ENCODE measurements around the gene SLC7A9.
"Not testable (repeated sequence)": the region's sequence is repeated elsewhere in the genome, so short reads cannot be mapped to it uniquely, and the experiment has no call there.

The SLC7A9 gene

DNA sequence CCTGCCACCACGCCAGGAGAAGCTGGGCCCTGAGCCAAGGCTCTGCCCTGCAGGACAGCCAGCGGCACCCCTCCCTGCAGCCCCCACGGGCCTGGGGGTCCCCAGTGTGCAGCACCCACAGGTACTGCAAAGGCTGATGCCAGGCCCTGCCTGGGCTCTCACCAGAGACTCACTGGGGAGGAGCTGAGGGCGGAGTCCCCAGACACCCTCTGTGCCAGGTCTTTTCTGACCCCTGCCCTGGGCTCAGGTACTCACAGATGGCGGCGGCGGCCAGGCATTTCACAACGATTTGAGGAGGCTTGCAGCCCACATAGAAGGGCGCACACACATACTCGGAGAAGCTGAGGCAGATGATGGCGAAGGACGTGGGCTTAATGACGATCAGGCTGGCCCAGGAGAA is 5.7 kb downstream of the SLC7A9 start:
- H3K4me1 ChIP-seq (ENCODE audit: control insufficient read depth, insufficient read depth, low read length, unreplicated experiment): no peaks in the 10 kb centered on the region
- H3K4me3 ChIP-seq (ENCODE audit: low read depth, low read length): no peak overlapping the region
- no peak overlapping the region for H3K27ac ChIP-seq (ENCODE audit: low read depth, low read length)
- H3K27me3 ChIP-seq (ENCODE audit: insufficient read depth, low read length): no peaks in the 10 kb centered on the region
- H2AFZ ChIP-seq (ENCODE audit: low read length, unreplicated experiment): no peak overlapping the region
- no peaks in the 10 kb centered on the region for H3K36me3 ChIP-seq (ENCODE audit: insufficient read depth, low read length)
- H3K79me2 ChIP-seq (ENCODE audit: control insufficient read depth, insufficient read depth, low read length, unreplicated experiment): no peaks in the 10 kb centered on the region

- Histone ChIP-seq H3K79me2 (ENCODE audit: control insufficient read depth, insufficient read depth, low read length, unreplicated experiment) (no peaks in the 10 kb centered on the region), H3K4me3 (ENCODE audit: low read depth, low read length) (no peak overlapping the region), H3K27me3 (ENCODE audit: insufficient read depth, low read length) (no peaks in the 10 kb centered on the region), H3K4me1 (ENCODE audit: control insufficient read depth, insufficient read depth, low read length, unreplicated experiment) (no peaks in the 10 kb centered on the region), H3K36me3 (ENCODE audit: insufficient read depth, low read length) (no peaks in the 10 kb centered on the region), H2AFZ (ENCODE audit: low read length, unreplicated experiment) (no peak overlapping the region), H3K27ac (ENCODE audit: low read depth, low read length) (no peak overlapping the region)
Observed at GRCh38 chr19:32863301-32863700, 6.3 kb downstream of the SLC7A9 start.

DNA sequence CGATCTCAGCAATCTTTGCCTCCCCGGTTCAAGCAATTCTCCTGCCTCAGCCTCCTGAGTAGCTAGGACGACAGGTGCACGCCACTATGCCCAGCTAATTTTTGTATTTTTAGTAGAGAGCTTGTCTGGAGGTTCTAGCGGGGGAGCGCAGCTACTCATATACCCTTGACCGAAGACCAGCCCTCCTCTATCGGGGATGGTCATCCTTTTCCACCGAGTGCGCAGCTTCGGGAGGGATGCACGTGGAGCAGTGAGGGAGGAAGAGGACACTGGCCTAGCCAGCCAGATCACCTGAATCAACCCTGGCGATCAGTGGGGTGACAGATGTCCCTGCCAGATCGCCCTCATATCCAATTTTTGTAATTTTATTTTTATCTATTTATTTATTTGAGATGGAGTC is 6.8 kb downstream of the SLC7A9 start:
- Histone ChIP-seq H2AFZ (ENCODE audit: low read length, unreplicated experiment) (no peak overlapping the region), H3K4me3 (ENCODE audit: low read depth, low read length) (no peak overlapping the region), H3K36me3 (ENCODE audit: insufficient read depth, low read length) (no peaks in the 10 kb centered on the region), H3K27me3 (ENCODE audit: insufficient read depth, low read length) (no peaks in the 10 kb centered on the region), H3K27ac (ENCODE audit: low read depth, low read length) (no peak overlapping the region), H3K79me2 (ENCODE audit: control insufficient read depth, insufficient read depth, low read length, unreplicated experiment) (no peaks in the 10 kb centered on the region), H3K4me1 (ENCODE audit: control insufficient read depth, insufficient read depth, low read length, unreplicated experiment) (no peaks in the 10 kb centered on the region)

DNA sequence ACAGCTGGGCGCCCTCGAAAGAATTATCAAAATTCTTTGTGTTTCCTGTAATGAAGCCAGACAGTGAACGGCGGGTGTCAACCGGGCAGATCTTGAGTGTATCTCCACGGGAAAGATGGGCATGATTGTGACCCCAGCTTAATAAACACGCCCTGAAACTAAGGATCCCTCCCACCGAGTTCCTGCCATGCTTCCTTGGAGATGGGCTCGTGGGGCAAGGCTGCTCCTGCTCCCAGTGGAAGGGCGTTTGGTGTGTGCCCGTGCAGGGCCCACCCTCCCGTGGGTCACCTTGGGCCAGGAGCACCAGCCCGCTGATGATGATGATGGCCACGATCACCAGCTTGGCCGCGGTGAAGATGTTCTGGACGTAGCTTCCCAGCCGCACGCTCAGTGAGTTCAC is 7.4 kb downstream of the SLC7A9 start:
- H3K4me1 ChIP-seq (ENCODE audit: control insufficient read depth, insufficient read depth, low read length, unreplicated experiment): no peaks in the 10 kb centered on the region
- no peaks in the 10 kb centered on the region for H3K79me2 ChIP-seq (ENCODE audit: control insufficient read depth, insufficient read depth, low read length, unreplicated experiment)
- H2AFZ ChIP-seq (ENCODE audit: low read length, unreplicated experiment): no peak overlapping the region
- no peaks in the 10 kb centered on the region for H3K27me3 ChIP-seq (ENCODE audit: insufficient read depth, low read length)
- no peaks in the 10 kb centered on the region for H3K36me3 ChIP-seq (ENCODE audit: insufficient read depth, low read length)
- H3K4me3 ChIP-seq (ENCODE audit: low read depth, low read length): no peak overlapping the region
- H3K27ac ChIP-seq (ENCODE audit: low read depth, low read length): no peak overlapping the region

DNA sequence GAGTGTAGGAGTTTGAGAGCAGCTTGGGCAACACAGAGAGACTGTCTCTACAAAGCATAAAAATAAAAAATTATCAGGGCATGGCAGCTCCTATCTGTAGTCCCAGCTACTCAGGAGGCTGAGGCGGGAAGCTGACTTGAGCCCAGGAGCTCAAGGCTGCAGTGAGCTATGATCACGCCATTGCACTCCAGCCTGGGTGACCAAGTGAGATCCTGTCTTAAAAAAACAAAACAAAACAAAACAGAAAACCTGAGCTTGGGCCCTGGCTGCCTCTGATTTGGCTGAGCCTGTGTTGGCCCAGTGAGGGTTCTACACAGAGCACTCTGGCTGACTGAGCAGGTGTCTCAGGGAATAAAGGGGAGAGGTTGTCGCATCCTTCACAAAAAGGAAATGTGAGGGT is 8.0 kb downstream of the SLC7A9 start:
- H3K79me2 ChIP-seq (ENCODE audit: control insufficient read depth, insufficient read depth, low read length, unreplicated experiment): no peaks in the 10 kb centered on the region
- H3K27me3 ChIP-seq (ENCODE audit: insufficient read depth, low read length): no peaks in the 10 kb centered on the region
- no peak overlapping the region for H3K27ac ChIP-seq (ENCODE audit: low read depth, low read length)
- H3K4me3 ChIP-seq (ENCODE audit: low read depth, low read length): no peak overlapping the region
- H3K36me3 ChIP-seq (ENCODE audit: insufficient read depth, low read length): no peaks in the 10 kb centered on the region
- H3K4me1 ChIP-seq (ENCODE audit: control insufficient read depth, insufficient read depth, low read length, unreplicated experiment): no peaks in the 10 kb centered on the region
- H2AFZ ChIP-seq (ENCODE audit: low read length, unreplicated experiment): no peak overlapping the region

- Histone ChIP-seq H3K4me1 (ENCODE audit: control insufficient read depth, insufficient read depth, low read length, unreplicated experiment) (no peaks in the 10 kb centered on the region), H2AFZ (ENCODE audit: low read length, unreplicated experiment) (no peak overlapping the region), H3K27me3 (ENCODE audit: insufficient read depth, low read length) (no peaks in the 10 kb centered on the region), H3K27ac (ENCODE audit: low read depth, low read length) (no peak overlapping the region), H3K79me2 (ENCODE audit: control insufficient read depth, insufficient read depth, low read length, unreplicated experiment) (no peaks in the 10 kb centered on the region), H3K36me3 (ENCODE audit: insufficient read depth, low read length) (no peaks in the 10 kb centered on the region), H3K4me3 (ENCODE audit: low read depth, low read length) (no peak overlapping the region)
Observed at GRCh38 chr19:32859591-32859990, 10.0 kb downstream of the SLC7A9 start.

- no peaks in the 10 kb centered on the region for H3K27me3 ChIP-seq (ENCODE audit: insufficient read depth, low read length)
- no peaks in the 10 kb centered on the region for H3K4me1 ChIP-seq (ENCODE audit: control insufficient read depth, insufficient read depth, low read length, unreplicated experiment)
- H3K79me2 ChIP-seq (ENCODE audit: control insufficient read depth, insufficient read depth, low read length, unreplicated experiment): no peaks in the 10 kb centered on the region
- no peak overlapping the region for H3K4me3 ChIP-seq (ENCODE audit: low read depth, low read length)
- no peak overlapping the region for H3K27ac ChIP-seq (ENCODE audit: low read depth, low read length)
- H2AFZ ChIP-seq (ENCODE audit: low read length, unreplicated experiment): no peak overlapping the region
- H3K36me3 ChIP-seq (ENCODE audit: insufficient read depth, low read length): no peaks in the 10 kb centered on the region
Observed at GRCh38 chr19:32858559-32858958, 11.0 kb downstream of the SLC7A9 start.

DNA sequence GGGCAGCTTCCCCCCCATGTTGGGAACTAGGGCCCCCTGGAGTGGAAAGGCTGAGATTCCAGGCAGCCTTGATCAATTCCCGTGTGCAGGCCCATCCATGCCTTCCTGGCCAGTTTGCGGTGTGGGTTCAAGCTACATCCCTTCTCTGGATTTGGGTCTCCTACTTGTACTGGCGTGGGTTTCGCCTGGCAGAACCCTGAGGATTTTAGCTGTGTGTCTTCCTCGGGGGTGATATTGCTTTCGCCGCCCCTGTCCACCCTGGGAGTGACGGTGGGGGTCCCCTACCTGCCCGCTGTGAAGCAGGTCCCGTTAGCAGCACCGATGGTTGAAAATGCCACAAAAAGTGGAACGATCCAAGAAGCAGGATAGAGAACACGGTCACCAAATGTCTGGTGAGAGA is 11.4 kb downstream of the SLC7A9 start:
- Histone ChIP-seq H3K4me3 (ENCODE audit: low read depth, low read length) (no peak overlapping the region), H3K4me1 (ENCODE audit: control insufficient read depth, insufficient read depth, low read length, unreplicated experiment) (no peaks in the 10 kb centered on the region), H2AFZ (ENCODE audit: low read length, unreplicated experiment) (no peak overlapping the region), H3K36me3 (ENCODE audit: insufficient read depth, low read length) (no peaks in the 10 kb centered on the region), H3K27me3 (ENCODE audit: insufficient read depth, low read length) (no peaks in the 10 kb centered on the region), H3K27ac (ENCODE audit: low read depth, low read length) (no peak overlapping the region), H3K79me2 (ENCODE audit: control insufficient read depth, insufficient read depth, low read length, unreplicated experiment) (no peaks in the 10 kb centered on the region)

- no peaks in the 10 kb centered on the region for H3K4me1 ChIP-seq (ENCODE audit: control insufficient read depth, insufficient read depth, low read length, unreplicated experiment)
- H3K4me3 ChIP-seq (ENCODE audit: low read depth, low read length): no peak overlapping the region
- no peak overlapping the region for H3K27ac ChIP-seq (ENCODE audit: low read depth, low read length)
- H2AFZ ChIP-seq (ENCODE audit: low read length, unreplicated experiment): no peak overlapping the region
- no peaks in the 10 kb centered on the region for H3K79me2 ChIP-seq (ENCODE audit: control insufficient read depth, insufficient read depth, low read length, unreplicated experiment)
- no peaks in the 10 kb centered on the region for H3K36me3 ChIP-seq (ENCODE audit: insufficient read depth, low read length)
- no peaks in the 10 kb centered on the region for H3K27me3 ChIP-seq (ENCODE audit: insufficient read depth, low read length)
Observed at GRCh38 chr19:32857584-32857983, 12.0 kb downstream of the SLC7A9 start.

- H3K4me1 ChIP-seq (ENCODE audit: control insufficient read depth, insufficient read depth, low read length, unreplicated experiment); H3K36me3 ChIP-seq (ENCODE audit: insufficient read depth, low read length); H3K79me2 ChIP-seq (ENCODE audit: control insufficient read depth, insufficient read depth, low read length, unreplicated experiment); H3K4me3 ChIP-seq (ENCODE audit: low read depth, low read length); H3K27me3 ChIP-seq (ENCODE audit: insufficient read depth, low read length); H2AFZ ChIP-seq (ENCODE audit: low read length, unreplicated experiment); H3K27ac ChIP-seq (ENCODE audit: low read depth, low read length): not testable (repeated sequence)
Observed at GRCh38 chr19:32856818-32857217, 12.7 kb downstream of the SLC7A9 start.

GRCh38 chr19:32852216-32852615 is 17.4 kb downstream of the SLC7A9 start:
- Histone ChIP-seq H3K27me3 (ENCODE audit: insufficient read depth, low read length) (no peaks in the 10 kb centered on the region), H3K27ac (ENCODE audit: low read depth, low read length) (no peak overlapping the region), H3K79me2 (ENCODE audit: control insufficient read depth, insufficient read depth, low read length, unreplicated experiment) (no peaks in the 10 kb centered on the region), H3K4me1 (ENCODE audit: control insufficient read depth, insufficient read depth, low read length, unreplicated experiment) (no peaks in the 10 kb centered on the region), H2AFZ (ENCODE audit: low read length, unreplicated experiment) (no peak overlapping the region), H3K4me3 (ENCODE audit: low read depth, low read length) (no peak overlapping the region), H3K36me3 (ENCODE audit: insufficient read depth, low read length) (no peaks in the 10 kb centered on the region)

GRCh38 chr19:32848035-32848434 is 21.5 kb downstream of the SLC7A9 start:
- H3K4me3 ChIP-seq (ENCODE audit: low read depth, low read length); H2AFZ ChIP-seq (ENCODE audit: low read length, unreplicated experiment); H3K27ac ChIP-seq (ENCODE audit: low read depth, low read length); H3K79me2 ChIP-seq (ENCODE audit: control insufficient read depth, insufficient read depth, low read length, unreplicated experiment); H3K27me3 ChIP-seq (ENCODE audit: insufficient read depth, low read length); H3K36me3 ChIP-seq (ENCODE audit: insufficient read depth, low read length); H3K4me1 ChIP-seq (ENCODE audit: control insufficient read depth, insufficient read depth, low read length, unreplicated experiment): not testable (repeated sequence)
